Measurements from ENCODE around the gene GYPC.
"Not testable (repeated sequence)": the region's sequence is repeated elsewhere in the genome, so short reads cannot be mapped to it uniquely, and the experiment has no call there.

DNA sequence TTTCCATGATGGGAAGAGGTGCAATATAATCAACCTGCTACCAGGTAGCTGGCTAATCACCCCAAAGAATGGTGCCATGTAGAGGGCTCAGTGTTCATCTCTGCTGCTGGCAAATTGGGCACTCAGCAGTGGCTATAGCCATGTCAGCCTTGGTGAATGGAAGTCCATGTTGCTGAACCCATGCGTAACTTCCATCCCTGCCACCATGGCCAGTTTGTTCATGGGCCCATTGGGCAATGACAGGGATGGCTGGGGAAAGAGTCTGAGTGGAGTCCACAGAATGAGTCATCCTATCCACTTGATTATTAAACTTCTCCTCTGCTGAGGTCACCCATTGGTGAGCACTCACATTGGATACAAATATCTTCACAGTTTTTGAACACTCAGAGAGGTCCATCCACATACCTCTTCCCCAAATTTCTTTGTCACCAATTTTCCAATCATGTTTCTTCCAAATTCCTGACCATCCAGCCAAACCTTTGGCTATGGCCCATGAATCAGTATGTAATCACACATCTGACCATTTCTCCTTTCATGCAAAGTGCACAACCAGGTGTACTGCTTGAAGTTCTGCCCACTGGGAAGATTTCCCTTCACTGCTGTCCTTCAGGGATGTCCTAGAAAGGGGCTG is 8.1 kb upstream of the GYPC start:
- not testable (repeated sequence) for TF ChIP-seq EZH2phosphoT487 (IDR thresholded peaks at IDR 0.05; ENCODE audit: insufficient read depth, low read depth); EZH2 (IDR thresholded peaks at IDR 0.05; ENCODE audit: insufficient read depth, poor library complexity, severe bottlenecking)

Measured in GM23248 (cell line).